Heart left ventricle (tissue), 16 donors: ENCODE data around the gene PIP5K1C. TPM values are rescaled to one million over a fixed set of nuclear protein-coding genes. Genes with fewer than 3 reads are reported as not detected.

Source experiments
- ATAC-seq, 4 donors: fragments of 200-7000 bp; cut with Tn5 transposase; one replicate each; pipeline ENCODE4 v1.9.1; 2020 to 2022; ENCODE audit warnings: moderate library complexity in 4 of 4, mild to moderate bottlenecking in 3 of 4, moderate number of reproducible peaks in 1 of 4
- DNase-seq, 5 donors: peaks; one replicate each; pipeline ENCODE4 v3.0.0-alpha.2; 2020
- H3K27ac ChIP-seq, 12 donors: fragments of 200-600 bp; sonication (generic) in 4 of 12; one replicate each; pipeline versions ENCODE4 v1.5.0 to v1.8.0; 2016 to 2022; ENCODE audit warnings: mild to moderate bottlenecking in 2 of 12
- H3K27me3 ChIP-seq, 9 donors: fragments of 200-600 bp; sonication (generic) in 2 of 9; one replicate each; pipeline versions ENCODE4 v1.5.1 to v1.8.0; 2016 to 2022; ENCODE audit warnings: mild to moderate bottlenecking in 3 of 9
- H3K36me3 ChIP-seq, 9 donors: fragments of 200-600 bp; sonication (generic) in 2 of 9; one replicate each; pipeline versions ENCODE4 v1.5.0 to v1.8.0; 2018 to 2022; ENCODE audit warnings: mild to moderate bottlenecking in 2 of 9
- H3K4me1 ChIP-seq, 12 donors: fragments of 200-600 bp; sonication (generic) in 4 of 12; one replicate each; pipeline versions ENCODE4 v1.5.0 to v1.8.0; 2016 to 2022; ENCODE audit warnings: mild to moderate bottlenecking in 3 of 12
- H3K4me3 ChIP-seq, 12 donors: fragments of 200-600 bp; sonication (generic) in 4 of 12; one replicate each; pipeline versions ENCODE4 v1.5.0 to v1.8.0; 2017 to 2022; ENCODE audit warnings: mild to moderate bottlenecking in 9 of 12, moderate library complexity in 4 of 12
- H3K9me3 ChIP-seq, 12 donors: fragments of 200-600 bp; sonication (generic) in 4 of 12; one replicate each; pipeline versions ENCODE4 v1.5.0 to v1.8.0; 2016 to 2022; ENCODE audit warnings: mild to moderate bottlenecking in 1 of 12
- CTCF ChIP-seq, 12 donors: fragments of 200-600 bp; sonication (generic) in 4 of 12; IDR thresholded peaks; one replicate each; pipeline versions ENCODE4 v1.5.0 to v1.8.0; 2018 to 2022; ENCODE audit warnings: antibody characterized with exemption in 12 of 12, mild to moderate bottlenecking in 5 of 12
- POLR2A ChIP-seq, 2 donors: fragments of 450-650 bp; IDR thresholded peaks; one replicate each; pipeline ENCODE4 v1.6.1; 2017; ENCODE audit warnings: antibody characterized with exemption in 2 of 2, mild to moderate bottlenecking in 2 of 2, moderate library complexity in 2 of 2
- WGBS, 4 donors: extraction: QIAGEN DNeasy Blood & Tissue Kit in 2 of 4; methylation state at CpG; one replicate each; pipeline versions ENCODE4 v1.1.5 to v1.1.7; 2013 to 2018; 5-methylcytosine and 5-hydroxymethylcytosine counted together
- intact Hi-C, 10 donors: fragments of 100-400 bp; cut with DNase I; formaldehyde crosslinking; loops; one replicate each; pipeline versions ENCODE4 v1.11.1 to v1.14.2; 2022
- polyA plus RNA-seq, 2 donors: library from polyadenylated mRNA; stranded (reverse); fragments of 200-250 nt; gene quantifications; one replicate each; pipeline ENCODE4 v1.2.3, GENCODE V29; 2013
- total RNA-seq, 9 donors: library from RNA; depleted of rRNA in 2 of 9; stranded (reverse); fragments of >200 nt in 2 of 9; fragmentation: NEBNext Ultra II Directional in 3 of 9; extraction: Animal tissue kit (Norgen Biotek cat#: 25700) in 3 of 9; gene quantifications; one replicate each; pipeline versions ENCODE4 v1.1.0 to v1.2.4, GENCODE V29; 2016 to 2023
- donor health status: ischemic (EF 13 %, LVEDD 7.1; RV severe dilation, severe dysfunction).
- donor health status: healthy with polysubstance abuse.
- donor health status: DM: no; HTN: yes; CAD: no.
- donor health status: DM: no; HTN: no; CAD: no.
- donor health status: ischemic (EF 25% LVEDD 6.9; RV normal size, moderate dysfunction).
- donor health status: ischemic (EF 25% LVEDD 5.7; RV mildly dilated, moderate dysfunction).
- donor health status: healthy.
- donor health status: DM: yes; HTN: yes; CAD: no.
- donor health status: ischemic (EF 35%, LVEDD 5.7; RV mildly dilated, moderate dysfunction).
- donor health status: nonischemic (EF 11% LVEDD 7.7; RV severe dilation, severe dysfunction).
- donor health status: DM: yes; HTN: yes; CAD: no.
- donor health status: PGD.
- donor health status: ischemic (EF 29% LVEDD 5.4; RV normal size, mild dysfunction).
- donor health status: nonischemic (EF 23%, LVEDD 6.1; RV moderate dilation, normal function).

The PIP5K1C gene
- total and polyA plus RNA-seq, 11 donors: 23.9 to 56.6 (median 36.3) TPM

- peaks cover 0 to 30% (median 12%) of the 10 kb centered on the region in 12 donors for H3K4me1 ChIP-seq
- no peaks in the 10 kb centered on the region for H3K9me3 ChIP-seq
- H3K4me3 ChIP-seq: peak overlapping the region; percentile 69 to 100 (median 90)
- peak overlapping the region; percentile 62 to 97 (median 90) for H3K27ac ChIP-seq
- H3K27me3 ChIP-seq: no peaks in the 10 kb centered on the region
- TF ChIP-seq POLR2A (IDR thresholded peaks at IDR 0.05) (no peak), CTCF (IDR thresholded peaks at IDR 0.05) (no peak)
- H3K36me3 ChIP-seq: peaks cover 0 to 10% (median 0%) of the 10 kb centered on the region in 9 donors
- peak; percentile 44 to 70 (median 56) for ATAC-seq
- WGBS, 4 donors: 2 to 5% (median 3%) methylated on average over 22 to 34 of the region's 34 CpGs
- peak in 4 of 5 donors; percentile 61 to 67 (median 62) for DNase-seq
- intact Hi-C loops: loop anchor here in 4 of 10 donors (1.0 to 2.0 kb wide), 4 partner anchors 28 to 32 kb away; no protein-coding TSS in a partner anchor
Observed at GRCh38 chr19:3698974-3699740, 1.1 kb downstream of the PIP5K1C start.

DNA sequence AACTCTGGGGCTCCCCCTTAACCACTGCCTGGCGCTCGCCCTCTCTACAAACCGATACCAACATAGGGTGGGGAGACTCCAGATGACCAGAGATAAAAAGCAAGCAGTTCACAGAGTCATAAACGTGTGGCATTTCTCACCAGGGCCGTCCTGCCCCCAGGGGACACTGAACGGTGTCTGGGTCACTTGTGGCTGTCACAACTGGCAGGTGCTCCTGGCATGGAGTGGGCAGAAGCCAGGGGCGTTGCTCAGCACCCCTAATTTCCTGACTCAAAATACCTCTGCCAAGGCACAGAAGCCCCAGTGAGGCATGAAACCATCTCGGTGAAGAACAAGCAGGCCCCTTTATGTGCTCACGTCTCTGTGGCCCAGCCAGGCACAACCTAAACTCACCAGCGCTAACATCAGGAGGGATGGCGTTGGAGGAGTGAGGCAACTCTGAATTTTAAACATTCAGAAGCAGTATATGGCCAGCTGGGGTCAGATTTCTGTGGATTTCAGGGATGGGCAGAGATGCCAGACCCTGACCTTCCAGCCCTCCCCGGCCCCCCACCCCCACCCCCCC is 1.8 kb downstream of the PIP5K1C start:
- Histone ChIP-seq H3K9me3 (no peaks in the 10 kb centered on the region), H3K4me3 (peak overlapping the region in 9 of 12 donors; percentile 88 to 100 (median 90)), H3K27ac (peak overlapping the region in 7 of 12 donors; percentile 4 to 97 (median 91)), H3K27me3 (no peaks in the 10 kb centered on the region), H3K4me1 (peaks cover 0 to 31% (median 15%) of the 10 kb centered on the region in 12 donors), H3K36me3 (peaks cover 0 to 10% (median 0%) of the 10 kb centered on the region in 9 donors)
- intact Hi-C loops: loop anchor here in 2 of 10 donors (2.0 kb wide), 2 partner anchors 28 to 32 kb away; no protein-coding TSS in a partner anchor
- DNase-seq (no peak), ATAC-seq (no peak)
- TF ChIP-seq POLR2A (IDR thresholded peaks at IDR 0.05) (no peak), CTCF (IDR thresholded peaks at IDR 0.05) (no peak)
- 47 to 62% (median 56%) methylated on average over 8 to 12 of the region's 12 CpGs for WGBS, 4 donors

DNA sequence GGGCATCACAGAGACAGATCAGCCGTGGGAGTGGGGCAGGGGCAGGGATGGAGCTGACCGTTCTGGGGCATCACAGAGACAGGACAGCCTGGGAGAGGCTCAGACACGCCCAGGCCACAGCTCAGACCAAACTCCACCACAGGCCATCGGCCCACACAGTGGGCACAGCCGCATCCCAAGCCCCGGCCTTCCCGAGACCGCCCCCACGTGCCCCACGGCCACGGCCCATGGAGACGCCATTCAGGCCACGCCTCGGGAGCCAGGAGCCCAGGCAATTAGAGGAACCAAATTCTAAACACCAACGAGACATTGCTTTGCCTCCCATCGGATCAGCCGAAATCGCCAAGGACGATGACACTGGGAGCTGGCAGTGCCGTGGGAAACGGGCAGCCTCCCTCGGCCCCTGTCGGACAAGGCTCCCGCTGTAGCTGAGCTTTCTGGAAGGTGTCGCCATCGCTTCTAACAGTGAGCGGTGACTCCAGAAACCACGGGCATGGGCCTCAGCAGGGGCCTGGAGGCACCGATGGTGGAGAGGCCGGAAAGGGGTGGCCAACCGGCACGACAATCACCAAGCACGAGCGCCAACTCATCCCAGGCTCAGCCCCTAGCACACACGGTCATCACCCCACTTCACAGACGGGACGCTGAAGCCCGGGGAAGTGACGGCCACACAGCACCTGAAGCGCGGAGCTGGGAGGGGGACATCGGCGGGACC is 2.4 kb downstream of the PIP5K1C start:
- Histone ChIP-seq H3K27ac (peak overlapping the region in 7 of 12 donors; percentile 4 to 97 (median 91)), H3K36me3 (peaks cover 0 to 10% (median 0%) of the 10 kb centered on the region in 9 donors), H3K9me3 (no peaks in the 10 kb centered on the region), H3K4me3 (peak overlapping the region in 4 of 12 donors; percentile 88 to 97 (median 90)), H3K27me3 (no peaks in the 10 kb centered on the region), H3K4me1 (peaks cover 0 to 38% (median 19%) of the 10 kb centered on the region in 12 donors)
- WGBS, 4 donors: 89 to 92% (median 90%) methylated on average over 36 to 43 of the region's 43 CpGs
- no peak for ATAC-seq
- no peak for DNase-seq
- intact Hi-C loops: loop anchor here in 2 of 10 donors (2.0 kb wide), 2 partner anchors 27 to 31 kb away; no protein-coding TSS in a partner anchor
- TF ChIP-seq CTCF (IDR thresholded peaks at IDR 0.05) (no peak), POLR2A (IDR thresholded peaks at IDR 0.05) (no peak)
